Retinal pigment epithelial cell (primary cell): ENCODE data around the gene PHACTR4.

Experiments used
- DNase-seq: peaks from one replicate; pipeline ENCODE4 v3.0.0-alpha.2; 2010; ENCODE audit warnings: low read depth
- H3K4me3 ChIP-seq: 2 replicates; pipeline ENCODE4 v1.5.1; 2011; ENCODE audit warnings: mild to moderate bottlenecking, low read length, control low read depth, moderate library complexity
- CTCF ChIP-seq: conservative IDR thresholded peaks from 2 replicates; pipeline ENCODE4 v1.5.1; 2011; ENCODE audit warnings: low read depth, low read length, control low read depth, inconsistent platforms

The PHACTR4 gene

GRCh38 chr1:28394136-28394535 is 24.6 kb downstream of the PHACTR4 start:
- no peak overlapping the region for H3K4me3 ChIP-seq

GRCh38 chr1:28395181-28395580 is 25.6 kb downstream of the PHACTR4 start:
- TF ChIP-seq CTCF: no peak
- no peak overlapping the region for H3K4me3 ChIP-seq

More at GRCh38 chr1:28394136-28394535, 24.6 kb downstream of the PHACTR4 start:
- TF ChIP-seq CTCF: no peak
- DNase-seq: no peak

GRCh38 chr1:28401760-28402159 is 32.2 kb downstream of the PHACTR4 start:
- no peak overlapping the region for H3K4me3 ChIP-seq
- no peak for DNase-seq
- no peak for TF ChIP-seq CTCF

More at GRCh38 chr1:28395181-28395580, 25.6 kb downstream of the PHACTR4 start:
- DNase-seq: no peak

GRCh38 chr1:28409090-28409489 is 39.5 kb downstream of the PHACTR4 start:
- no peak overlapping the region for H3K4me3 ChIP-seq
- DNase-seq: no peak
- no peak for TF ChIP-seq CTCF

- no peak overlapping the region for H3K4me3 ChIP-seq
- TF ChIP-seq CTCF: no peak
- DNase-seq: no peak
Observed at GRCh38 chr1:28411656-28412055, 42.1 kb downstream of the PHACTR4 start.

- TF ChIP-seq CTCF: peak; percentile 34
- no peak overlapping the region for H3K4me3 ChIP-seq
- DNase-seq: peak; percentile 61
Observed at GRCh38 chr1:28412731-28413130, 43.2 kb downstream of the PHACTR4 start.

GRCh38 chr1:28416509-28417194 is 47.1 kb downstream of the PHACTR4 start:
- no peak for TF ChIP-seq CTCF
- DNase-seq: no peak
- no peak overlapping the region for H3K4me3 ChIP-seq
